ENCODE data around the gene QTRT2.

DNA sequence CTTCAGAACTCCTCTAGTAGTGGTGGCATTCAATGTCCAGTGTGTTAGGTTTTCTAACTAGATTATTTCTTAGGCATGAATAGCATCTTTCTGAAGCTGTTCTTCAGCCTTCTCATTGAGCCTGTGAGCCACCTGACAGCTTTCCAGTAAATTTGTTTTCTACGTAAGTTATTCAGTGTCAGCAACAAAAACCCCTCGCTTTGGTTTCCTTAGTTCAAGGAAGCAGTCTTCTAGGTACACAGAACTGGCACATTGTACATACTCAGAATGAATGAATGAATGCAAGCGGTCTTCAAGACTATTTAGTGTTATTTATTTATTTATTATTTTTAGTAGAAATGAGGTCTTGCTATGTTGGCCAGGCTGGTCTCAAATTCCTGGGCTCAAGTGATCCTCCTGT is 77.4 kb downstream of the QTRT2 start:
- TF ChIP-seq, protein P1, sequence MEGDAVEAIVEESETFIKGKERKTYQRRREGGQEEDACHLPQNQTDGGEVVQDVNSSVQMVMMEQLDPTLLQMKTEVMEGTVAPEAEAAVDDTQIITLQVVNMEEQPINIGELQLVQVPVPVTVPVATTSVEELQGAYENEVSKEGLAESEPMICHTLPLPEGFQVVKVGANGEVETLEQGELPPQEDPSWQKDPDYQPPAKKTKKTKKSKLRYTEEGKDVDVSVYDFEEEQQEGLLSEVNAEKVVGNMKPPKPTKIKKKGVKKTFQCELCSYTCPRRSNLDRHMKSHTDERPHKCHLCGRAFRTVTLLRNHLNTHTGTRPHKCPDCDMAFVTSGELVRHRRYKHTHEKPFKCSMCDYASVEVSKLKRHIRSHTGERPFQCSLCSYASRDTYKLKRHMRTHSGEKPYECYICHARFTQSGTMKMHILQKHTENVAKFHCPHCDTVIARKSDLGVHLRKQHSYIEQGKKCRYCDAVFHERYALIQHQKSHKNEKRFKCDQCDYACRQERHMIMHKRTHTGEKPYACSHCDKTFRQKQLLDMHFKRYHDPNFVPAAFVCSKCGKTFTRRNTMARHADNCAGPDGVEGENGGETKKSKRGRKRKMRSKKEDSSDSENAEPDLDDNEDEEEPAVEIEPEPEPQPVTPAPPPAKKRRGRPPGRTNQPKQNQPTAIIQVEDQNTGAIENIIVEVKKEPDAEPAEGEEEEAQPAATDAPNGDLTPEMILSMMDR (IDR thresholded peaks at IDR 0.05), result no peak
- no peak for TF ChIP-seq POLR2A (IDR thresholded peaks at IDR 0.05)
